Myometrial cell (primary cell): ENCODE data around the gene DYNLT2B. TPM values are rescaled to one million over a fixed set of nuclear protein-coding genes. Genes with fewer than 3 reads are reported as not detected.

Experiments used
- total RNA-seq: library from RNA; depleted of rRNA; stranded (reverse); fragments of >200 nt; gene quantifications from 2 replicates; pipeline ENCODE4 v1.2.3, GENCODE V29; 2015

DYNLT2B gene
- 12.6 and 30.8 TPM in 2 replicates for total RNA-seq

DNA sequence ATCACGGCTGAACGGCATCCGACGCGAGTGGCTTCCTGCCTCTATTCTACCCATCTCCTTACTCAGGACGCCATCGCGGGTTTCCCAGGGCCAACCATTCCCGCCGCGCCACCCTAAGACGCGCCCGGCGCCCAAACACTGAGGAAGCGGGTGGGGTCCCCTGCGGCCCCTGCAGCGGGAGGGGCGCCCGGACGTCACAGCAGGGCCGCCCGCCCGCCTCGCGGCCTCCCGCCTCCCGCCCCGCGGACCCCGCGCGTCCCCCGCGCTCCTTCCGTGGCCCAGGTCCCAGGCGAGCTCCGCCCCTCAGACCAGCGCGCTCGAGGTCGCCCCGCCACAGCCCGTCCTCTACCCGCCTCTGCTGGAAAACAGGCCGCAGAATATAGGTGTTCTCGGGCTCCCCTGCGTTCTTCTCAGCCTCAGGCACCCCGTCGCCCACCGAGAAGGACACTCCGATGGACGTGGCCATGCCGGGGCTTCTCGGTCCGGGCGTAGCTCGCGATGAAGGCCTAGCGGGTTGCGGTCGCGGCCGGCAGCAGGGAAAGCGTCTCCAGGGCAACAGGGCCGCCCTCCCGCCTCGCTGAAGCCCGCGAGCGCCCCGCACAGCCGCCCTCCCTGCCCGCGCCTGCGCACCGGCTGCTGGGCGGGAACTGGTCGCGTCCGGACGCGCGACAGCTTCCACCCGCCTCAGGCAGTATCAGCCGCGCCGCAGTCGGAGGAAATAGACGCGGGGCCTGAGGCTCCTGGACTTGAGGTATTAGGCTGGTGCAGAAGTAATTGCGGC, at the start of gene DYNLT2B:
DYNLT2B (minus strand) TSS at position 554 of the 781 bp plus-strand sequence; CDS start at position 466, 88 bp downstream.

DNA sequence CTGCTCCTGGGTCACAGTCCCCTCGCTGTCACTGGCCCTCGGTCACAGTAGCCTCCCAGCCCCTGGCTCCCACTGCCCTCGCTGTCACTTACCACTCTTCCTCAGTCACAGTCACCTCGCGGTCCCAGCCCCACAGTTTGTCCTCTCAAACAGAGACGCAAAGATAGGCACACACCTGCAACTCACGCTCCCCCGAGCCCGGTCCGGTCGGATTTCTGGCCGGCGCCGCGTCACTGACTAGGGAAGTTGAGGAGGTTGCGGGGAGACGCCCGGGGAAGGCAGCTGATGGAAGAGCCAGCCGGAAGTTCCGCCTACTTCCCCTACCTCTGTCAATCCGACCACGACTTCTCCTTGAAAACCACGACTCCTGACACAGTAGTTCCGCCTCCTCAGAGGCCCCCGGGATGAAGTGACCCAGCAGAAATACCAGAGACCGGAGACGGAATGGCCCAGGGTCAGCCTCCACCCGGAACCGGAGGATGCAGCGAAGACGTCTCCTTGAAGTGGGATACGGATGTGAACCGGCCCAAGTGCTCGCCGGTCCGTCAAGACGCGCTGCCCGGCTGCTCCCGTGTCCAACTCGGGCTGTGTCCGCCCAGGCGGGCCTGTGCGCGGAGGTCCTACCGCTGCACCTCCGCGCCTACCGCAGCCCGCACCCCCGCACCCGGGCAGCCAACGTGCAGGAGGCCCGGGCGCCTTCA, 30.4 kb downstream of the DYNLT2B start, which contains the start of gene PCYT1A:
PCYT1A (minus strand) TSS at position 287 of the 701 bp plus-strand sequence. CDS start 17,195 bp downstream, outside the sequence.

Other genes with a start within 250 kb of the DYNLT2B start
- 42.4 and 58.0 TPM in 2 replicates for gene TFRC, start 236.2 kb downstream of the DYNLT2B start, total RNA-seq
- not detected in 2 replicates for gene ZDHHC19, start 106.8 kb downstream of the DYNLT2B start, total RNA-seq
- not detected in 2 replicates for gene SLC51A, start 101.7 kb downstream of the DYNLT2B start, total RNA-seq
- gene PCYT1A, start 30.5 kb downstream of the DYNLT2B start, total RNA-seq = 84.5 and 114 TPM in 2 replicates
- 1.7 and 4.1 TPM in 2 replicates for gene TM4SF19, start 20.1 kb upstream of the DYNLT2B start, total RNA-seq
- 5.8 and 9.6 TPM in 2 replicates for gene UBXN7, start 114.2 kb upstream of the DYNLT2B start, total RNA-seq
- 9.8 and 13.3 TPM in 2 replicates for gene RNF168, start 185.5 kb upstream of the DYNLT2B start, total RNA-seq
- not detected in 2 replicates for gene SMCO1, start 197.1 kb upstream of the DYNLT2B start, total RNA-seq